Islet precursor cell (in vitro differentiated cells): ENCODE measurements around the gene SUCNR1.
"Not testable (repeated sequence)": the region's sequence is repeated elsewhere in the genome, so short reads cannot be mapped to it uniquely, and the experiment has no call there.

Experiments used
- DNase-seq: peaks from one replicate; pipeline ENCODE4 v3.0.0-alpha.2; 2018

SUCNR1 gene

GRCh38 chr3:151874079-151874478 is 636 bp downstream of the SUCNR1 start:
- DNase-seq, result not testable (repeated sequence)

DNA sequence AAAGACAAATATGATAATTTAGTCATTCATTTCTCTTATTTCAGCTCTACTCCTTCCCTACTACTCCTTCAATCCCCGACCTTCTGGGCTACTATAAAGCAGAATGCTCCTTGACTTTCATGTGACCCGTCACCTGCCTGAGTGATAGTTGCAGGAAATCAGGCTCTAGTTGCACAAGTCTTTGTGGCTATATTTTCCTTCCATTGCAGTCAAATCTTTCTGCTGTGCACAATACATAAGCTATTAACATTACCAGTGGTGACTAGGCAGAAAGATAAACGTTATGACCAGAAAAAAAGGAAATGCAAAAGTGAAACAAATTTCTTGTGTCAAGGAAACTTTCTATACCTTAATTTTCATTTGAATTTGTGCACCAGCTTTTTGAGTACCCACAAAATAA is 2.3 kb downstream of the SUCNR1 start:
- no peak for DNase-seq

DNA sequence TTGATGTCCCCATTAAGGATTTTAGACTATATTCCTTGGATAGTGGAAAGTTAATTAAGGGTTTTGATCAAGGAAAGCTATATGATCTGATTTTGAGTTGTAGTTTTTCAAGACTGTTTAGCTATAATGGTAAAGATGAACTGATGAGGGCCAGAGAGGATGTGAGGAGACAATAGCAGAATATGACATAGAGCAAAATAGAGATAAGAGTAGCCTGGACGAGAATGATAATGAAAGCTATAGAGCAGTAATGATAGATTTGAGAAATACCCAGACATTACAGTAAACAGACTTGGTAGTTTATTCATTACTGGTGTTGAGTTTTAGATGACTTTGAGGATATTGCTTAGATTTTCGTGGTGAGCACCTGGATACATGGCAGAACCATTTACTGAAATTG is 3.8 kb downstream of the SUCNR1 start:
- DNase-seq, result no peak

GRCh38 chr3:151878465-151878864 is 5.0 kb downstream of the SUCNR1 start:
- DNase-seq, result no peak

GRCh38 chr3:151879037-151879436 is 5.6 kb downstream of the SUCNR1 start:
- DNase-seq, result no peak

- no peak for DNase-seq
Observed at GRCh38 chr3:151879679-151880415, 6.4 kb downstream of the SUCNR1 start.

- DNase-seq, result no peak
Observed at GRCh38 chr3:151880416-151880690, 6.9 kb downstream of the SUCNR1 start.

DNA sequence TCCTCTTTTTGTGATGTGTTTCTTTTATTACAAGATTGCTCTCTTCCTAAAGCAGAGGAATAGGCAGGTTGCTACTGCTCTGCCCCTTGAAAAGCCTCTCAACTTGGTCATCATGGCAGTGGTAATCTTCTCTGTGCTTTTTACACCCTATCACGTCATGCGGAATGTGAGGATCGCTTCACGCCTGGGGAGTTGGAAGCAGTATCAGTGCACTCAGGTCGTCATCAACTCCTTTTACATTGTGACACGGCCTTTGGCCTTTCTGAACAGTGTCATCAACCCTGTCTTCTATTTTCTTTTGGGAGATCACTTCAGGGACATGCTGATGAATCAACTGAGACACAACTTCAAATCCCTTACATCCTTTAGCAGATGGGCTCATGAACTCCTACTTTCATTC is 7.7 kb downstream of the SUCNR1 start:
- no peak for DNase-seq

GRCh38 chr3:151885397-151885796 is 12.0 kb downstream of the SUCNR1 start:
- DNase-seq, result not testable (repeated sequence)

- not testable (repeated sequence) for DNase-seq
Observed at GRCh38 chr3:151887450-151888211, 14.2 kb downstream of the SUCNR1 start.

- no peak for DNase-seq
Observed at GRCh38 chr3:151890721-151891141, 17.3 kb downstream of the SUCNR1 start.

GRCh38 chr3:151891721-151892120 is 18.3 kb downstream of the SUCNR1 start:
- DNase-seq, result no peak

DNA sequence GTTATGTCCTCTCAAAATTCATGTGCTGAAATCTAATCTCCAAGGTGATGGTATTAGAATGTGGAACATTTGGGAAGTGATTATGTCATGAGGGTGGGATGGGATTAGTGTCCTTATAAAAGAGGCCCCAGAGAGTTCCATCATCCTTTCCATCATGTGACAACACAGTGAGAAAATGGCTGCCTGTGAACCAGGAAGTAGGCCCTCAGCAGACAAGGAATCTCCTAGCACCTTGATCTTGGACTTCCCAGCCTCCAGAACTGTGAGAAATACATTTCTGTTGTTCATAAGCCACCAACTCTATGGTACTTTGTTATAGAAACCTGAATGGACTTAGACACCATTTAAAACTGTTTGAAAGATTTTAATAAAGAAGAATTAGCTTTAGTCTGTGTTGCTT is 20.8 kb downstream of the SUCNR1 start:
- DNase-seq, result no peak

GRCh38 chr3:151895478-151896241 is 22.2 kb downstream of the SUCNR1 start:
- no peak for DNase-seq

DNA sequence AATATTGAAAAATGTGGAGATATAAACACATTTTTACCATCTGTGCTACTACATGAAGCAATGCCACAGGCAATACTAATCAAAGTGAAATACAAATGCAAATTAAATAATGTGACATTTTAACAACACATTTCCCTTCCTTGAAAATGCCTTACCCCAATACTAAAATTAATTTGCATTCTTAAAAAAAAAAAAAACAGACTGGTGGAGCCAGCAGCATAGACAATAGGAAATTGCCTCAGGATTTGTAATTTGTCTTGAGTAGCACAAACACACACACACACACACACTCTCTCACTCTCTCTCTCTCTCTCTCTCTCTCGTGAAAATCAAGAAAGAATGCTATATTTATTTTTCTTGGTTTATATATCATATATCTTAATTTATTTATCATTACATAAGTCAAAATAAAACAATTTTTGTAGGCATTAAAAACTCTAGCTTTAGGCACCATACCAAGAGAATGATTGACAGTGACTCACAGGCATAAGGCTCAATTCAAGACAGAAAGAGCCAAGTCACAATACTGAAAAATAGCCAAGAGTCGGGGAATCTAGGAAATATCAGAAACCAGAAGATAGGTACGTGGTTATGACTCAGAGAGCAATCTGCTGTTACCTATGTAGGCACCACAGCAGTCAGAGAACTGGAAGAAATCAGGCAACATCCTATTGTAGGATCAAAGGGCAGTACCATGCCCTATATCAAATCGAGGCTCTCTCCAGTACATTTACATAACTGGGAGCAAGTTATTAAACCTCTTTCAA is 23.0 kb downstream of the SUCNR1 start:
- no peak for DNase-seq

GRCh38 chr3:151898121-151898520 is 24.7 kb downstream of the SUCNR1 start:
- not testable (repeated sequence) for DNase-seq

GRCh38 chr3:151898564-151899261 is 25.3 kb downstream of the SUCNR1 start:
- peak; percentile 75 for DNase-seq

- no peak for DNase-seq
Observed at GRCh38 chr3:151899996-151900395, 26.6 kb downstream of the SUCNR1 start.

DNA sequence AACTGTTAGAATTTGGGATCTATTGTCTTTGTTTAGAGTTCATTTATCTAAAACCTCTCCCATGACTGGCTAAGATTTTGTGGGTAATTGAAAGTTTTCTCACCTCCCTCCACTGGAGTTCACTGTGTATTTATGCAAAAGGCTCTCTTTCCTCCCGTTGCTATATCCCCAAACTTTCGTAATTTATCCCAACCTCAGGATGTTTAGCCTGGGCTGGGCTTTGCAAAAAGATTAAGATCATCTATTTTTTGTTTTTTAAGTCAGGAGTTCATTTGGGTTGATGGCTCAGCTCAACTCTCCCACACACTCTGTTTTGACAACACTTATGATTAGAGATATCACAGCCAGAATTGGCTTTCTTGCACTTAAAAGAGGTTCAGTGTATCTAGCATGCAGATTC is 27.0 kb downstream of the SUCNR1 start:
- no peak for DNase-seq

DNA sequence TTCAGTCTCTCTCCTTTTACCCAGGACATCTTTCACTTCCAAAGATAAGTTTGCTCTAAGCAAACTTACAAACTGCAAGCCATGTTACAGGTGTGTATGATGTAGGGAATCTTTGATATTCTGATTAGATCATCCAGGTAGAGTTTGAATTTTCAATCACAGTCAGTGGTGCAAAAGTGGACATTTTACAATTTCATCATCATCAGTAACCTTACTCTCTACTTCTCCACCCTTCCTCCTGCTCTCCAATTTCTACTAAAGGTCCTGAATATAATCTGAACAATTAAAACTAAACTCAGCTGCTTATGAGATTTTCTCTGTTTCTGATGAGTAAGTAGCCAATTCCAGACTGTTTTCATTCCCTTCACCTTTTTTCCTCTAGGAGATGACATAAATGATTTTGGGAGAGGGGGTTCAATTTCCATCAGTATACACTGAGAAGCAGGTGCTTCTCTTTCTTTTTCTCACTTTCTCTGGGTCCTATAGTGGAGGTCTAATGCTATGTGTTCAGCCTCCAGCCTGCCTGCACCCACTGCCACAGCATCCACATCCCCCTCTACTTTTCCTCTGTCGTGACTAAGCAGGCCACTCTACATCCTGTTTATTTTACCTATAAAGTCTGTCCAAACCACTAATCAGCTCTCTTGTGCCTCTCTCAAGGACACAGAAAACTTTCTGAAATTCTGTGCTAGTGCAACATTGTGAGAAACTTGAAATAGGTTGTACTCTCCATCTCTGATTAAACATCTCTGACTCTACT is 27.6 kb downstream of the SUCNR1 start:
- no peak for DNase-seq

- DNase-seq, result no peak
Observed at GRCh38 chr3:151901644-151902285, 28.3 kb downstream of the SUCNR1 start.
